K562 (cell line): ENCODE measurements around the gene GPD2. TPM values are rescaled to one million over a fixed set of nuclear protein-coding genes. Genes with fewer than 3 reads are reported as not detected.

Experiments used
- BHLHE40 ChIP-seq: IDR thresholded peaks from 2 replicates; pipeline ENCODE4 v1.6.1; 2011; ENCODE audit warnings: low read length, improper control_type of control experiment
- CBFA2T3 ChIP-seq: fragments of 450-650 bp; IDR thresholded peaks from 2 replicates; pipeline ENCODE4 v1.6.1; 2017
- CREM ChIP-seq: IDR thresholded peaks from 2 replicates; pipeline ENCODE4 v1.6.1; 2014; ENCODE audit warnings: antibody characterized with exemption, low read depth
- EP300 ChIP-seq: IDR thresholded peaks from 2 replicates; pipeline ENCODE4 v1.6.1; 2012; ENCODE audit warnings: low read length, improper control_type of control experiment
- HLTF ChIP-seq: fragments of 450-650 bp; IDR thresholded peaks from 2 replicates; pipeline ENCODE4 v1.6.1; 2016
- MAFF ChIP-seq: IDR thresholded peaks from 2 replicates; pipeline ENCODE4 v1.6.1; 2012; ENCODE audit warnings: low read length, improper control_type of control experiment
- MYBL2 ChIP-seq, 2 experiments: fragments of 450-650 bp in 1 of 2; sonication (generic) in 1 of 2; formaldehyde crosslinking in 1 of 2; IDR thresholded peaks; 2 replicates each; pipeline versions ENCODE4 v1.6.1 to v1.8.1; 2017 to 2022; ENCODE audit warnings: borderline replicate concordance in 1 of 2, inconsistent platforms in 1 of 2, low read depth in 1 of 2, mild to moderate bottlenecking in 1 of 2, missing genetic modification reagents in 1 of 2, moderate library complexity in 1 of 2
- MYNN ChIP-seq, 2 experiments: sonication (generic); formaldehyde crosslinking in 1 of 2; IDR thresholded peaks; 2 replicates each; pipeline versions ENCODE4 v1.5.0 to v1.6.1; 2016 to 2020; ENCODE audit warnings: antibody characterized with exemption in 1 of 2, missing genetic modification reagents in 1 of 2
- NRF1 ChIP-seq, 2 experiments: fragments of 450-650 bp; IDR thresholded peaks in 1 of 2; conservative IDR thresholded peaks in 1 of 2; 2 replicates each; pipeline ENCODE4 v1.6.1; 2014; ENCODE audit warnings: mild to moderate bottlenecking in 2 of 2
- POLR2B ChIP-seq: fragments of 450-650 bp; IDR thresholded peaks from 2 replicates; pipeline ENCODE4 v1.6.1; 2018; ENCODE audit warnings: low read depth; ENCODE audit not compliant: partially characterized antibody
- SMARCA4 ChIP-seq: fragments of 450-650 bp; IDR thresholded peaks from 2 replicates; pipeline ENCODE4 v1.6.1; 2016
- SMARCE1 ChIP-seq: fragments of 450-650 bp; IDR thresholded peaks from 2 replicates; pipeline ENCODE4 v1.7.1; 2016; ENCODE audit warnings: mild to moderate bottlenecking
- SREBF2 ChIP-seq: sonication (generic); formaldehyde crosslinking; IDR thresholded peaks from 2 replicates; pipeline ENCODE4 v1.4.0; 2020; ENCODE audit warnings: mild to moderate bottlenecking, missing genetic modification reagents
- ZBED1 ChIP-seq: IDR thresholded peaks from 2 replicates; pipeline ENCODE4 v1.6.1; 2014
- ZNF217 ChIP-seq: sonication (generic); formaldehyde crosslinking; IDR thresholded peaks from 2 replicates; pipeline ENCODE4 v1.8.0; 2022; ENCODE audit warnings: mild to moderate bottlenecking, missing genetic modification reagents
- polyA plus RNA-seq, 8 experiments: library from polyadenylated mRNA; depleted of rRNA in 4 of 8; stranded (reverse) in 5 of 8; unstranded in 3 of 8; fragments of >200 nt; fragmentation: Nextera tagmentation in 2 of 8; fragmentation: Illumina TruSeq in 1 of 8; extraction: Ambion mirVana in 2 of 8; extraction: Trizol in 1 of 8; gene quantifications; 2 replicates each; pipeline versions ENCODE4 v1.2.1 to v1.2.3, GENCODE V29; 2011 to 2014; ENCODE audit warnings: inconsistent platforms in 1 of 8, missing spikeins in 1 of 8
- total RNA-seq, 7 experiments: library from RNA; depleted of rRNA in 6 of 7; stranded (reverse); fragments of >200 nt in 6 of 7; fragmentation: Illumina TruSeq in 2 of 7; extraction: Trizol in 2 of 7; gene quantifications; 2 replicates each; pipeline versions ENCODE4 v1.2.1 to v1.2.3, GENCODE V29; 2011 to 2021; ENCODE audit warnings: low replicate concordance in 1 of 7
- TF ChIP-seq, protein P1 (sequence below): IDR thresholded peaks from 2 replicates; pipeline ENCODE4 v1.6.1; 2011; ENCODE audit warnings: borderline replicate concordance, low read depth, mild to moderate bottlenecking, moderate library complexity, low read length; ENCODE audit not compliant: insufficient read depth, poor library complexity, severe bottlenecking
- TF ChIP-seq, protein P2 (sequence below): fragments of 200-600 bp; sonication (generic); IDR thresholded peaks from one replicate; pipeline ENCODE4 v1.6.1; 2012; ENCODE audit warnings: mild to moderate bottlenecking, low read depth, low read length, inconsistent platforms

Gene GPD2
- total and polyA plus RNA-seq, 9 of the 15 experiments (the other 6 are each of a cell fraction or from before 2014, with no cell fraction given) = 5.2 to 39.2 (median 19.0) TPM

DNA sequence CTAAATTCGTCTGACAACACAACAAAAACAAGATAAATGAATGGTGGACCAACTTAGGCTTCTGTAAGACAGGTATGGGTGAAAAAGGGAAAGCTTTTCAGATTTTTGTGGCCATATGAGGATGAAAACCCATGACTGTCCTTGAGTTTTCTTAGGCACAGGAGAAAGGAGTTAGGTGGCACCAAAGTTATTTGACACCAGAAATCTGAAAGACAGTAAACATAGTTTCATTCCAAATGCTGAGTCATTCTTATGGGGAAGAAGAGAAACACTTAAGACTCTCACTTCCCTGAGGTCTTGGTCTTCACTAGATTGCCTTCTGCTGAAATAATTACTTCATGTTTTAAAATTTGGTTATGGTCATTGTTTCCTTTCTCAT is 5.2 kb upstream of the GPD2 start (continued):
- TF ChIP-seq, protein P1, sequence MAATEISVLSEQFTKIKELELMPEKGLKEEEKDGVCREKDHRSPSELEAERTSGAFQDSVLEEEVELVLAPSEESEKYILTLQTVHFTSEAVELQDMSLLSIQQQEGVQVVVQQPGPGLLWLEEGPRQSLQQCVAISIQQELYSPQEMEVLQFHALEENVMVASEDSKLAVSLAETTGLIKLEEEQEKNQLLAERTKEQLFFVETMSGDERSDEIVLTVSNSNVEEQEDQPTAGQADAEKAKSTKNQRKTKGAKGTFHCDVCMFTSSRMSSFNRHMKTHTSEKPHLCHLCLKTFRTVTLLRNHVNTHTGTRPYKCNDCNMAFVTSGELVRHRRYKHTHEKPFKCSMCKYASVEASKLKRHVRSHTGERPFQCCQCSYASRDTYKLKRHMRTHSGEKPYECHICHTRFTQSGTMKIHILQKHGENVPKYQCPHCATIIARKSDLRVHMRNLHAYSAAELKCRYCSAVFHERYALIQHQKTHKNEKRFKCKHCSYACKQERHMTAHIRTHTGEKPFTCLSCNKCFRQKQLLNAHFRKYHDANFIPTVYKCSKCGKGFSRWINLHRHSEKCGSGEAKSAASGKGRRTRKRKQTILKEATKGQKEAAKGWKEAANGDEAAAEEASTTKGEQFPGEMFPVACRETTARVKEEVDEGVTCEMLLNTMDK = no peak
- TF ChIP-seq, protein P2, sequence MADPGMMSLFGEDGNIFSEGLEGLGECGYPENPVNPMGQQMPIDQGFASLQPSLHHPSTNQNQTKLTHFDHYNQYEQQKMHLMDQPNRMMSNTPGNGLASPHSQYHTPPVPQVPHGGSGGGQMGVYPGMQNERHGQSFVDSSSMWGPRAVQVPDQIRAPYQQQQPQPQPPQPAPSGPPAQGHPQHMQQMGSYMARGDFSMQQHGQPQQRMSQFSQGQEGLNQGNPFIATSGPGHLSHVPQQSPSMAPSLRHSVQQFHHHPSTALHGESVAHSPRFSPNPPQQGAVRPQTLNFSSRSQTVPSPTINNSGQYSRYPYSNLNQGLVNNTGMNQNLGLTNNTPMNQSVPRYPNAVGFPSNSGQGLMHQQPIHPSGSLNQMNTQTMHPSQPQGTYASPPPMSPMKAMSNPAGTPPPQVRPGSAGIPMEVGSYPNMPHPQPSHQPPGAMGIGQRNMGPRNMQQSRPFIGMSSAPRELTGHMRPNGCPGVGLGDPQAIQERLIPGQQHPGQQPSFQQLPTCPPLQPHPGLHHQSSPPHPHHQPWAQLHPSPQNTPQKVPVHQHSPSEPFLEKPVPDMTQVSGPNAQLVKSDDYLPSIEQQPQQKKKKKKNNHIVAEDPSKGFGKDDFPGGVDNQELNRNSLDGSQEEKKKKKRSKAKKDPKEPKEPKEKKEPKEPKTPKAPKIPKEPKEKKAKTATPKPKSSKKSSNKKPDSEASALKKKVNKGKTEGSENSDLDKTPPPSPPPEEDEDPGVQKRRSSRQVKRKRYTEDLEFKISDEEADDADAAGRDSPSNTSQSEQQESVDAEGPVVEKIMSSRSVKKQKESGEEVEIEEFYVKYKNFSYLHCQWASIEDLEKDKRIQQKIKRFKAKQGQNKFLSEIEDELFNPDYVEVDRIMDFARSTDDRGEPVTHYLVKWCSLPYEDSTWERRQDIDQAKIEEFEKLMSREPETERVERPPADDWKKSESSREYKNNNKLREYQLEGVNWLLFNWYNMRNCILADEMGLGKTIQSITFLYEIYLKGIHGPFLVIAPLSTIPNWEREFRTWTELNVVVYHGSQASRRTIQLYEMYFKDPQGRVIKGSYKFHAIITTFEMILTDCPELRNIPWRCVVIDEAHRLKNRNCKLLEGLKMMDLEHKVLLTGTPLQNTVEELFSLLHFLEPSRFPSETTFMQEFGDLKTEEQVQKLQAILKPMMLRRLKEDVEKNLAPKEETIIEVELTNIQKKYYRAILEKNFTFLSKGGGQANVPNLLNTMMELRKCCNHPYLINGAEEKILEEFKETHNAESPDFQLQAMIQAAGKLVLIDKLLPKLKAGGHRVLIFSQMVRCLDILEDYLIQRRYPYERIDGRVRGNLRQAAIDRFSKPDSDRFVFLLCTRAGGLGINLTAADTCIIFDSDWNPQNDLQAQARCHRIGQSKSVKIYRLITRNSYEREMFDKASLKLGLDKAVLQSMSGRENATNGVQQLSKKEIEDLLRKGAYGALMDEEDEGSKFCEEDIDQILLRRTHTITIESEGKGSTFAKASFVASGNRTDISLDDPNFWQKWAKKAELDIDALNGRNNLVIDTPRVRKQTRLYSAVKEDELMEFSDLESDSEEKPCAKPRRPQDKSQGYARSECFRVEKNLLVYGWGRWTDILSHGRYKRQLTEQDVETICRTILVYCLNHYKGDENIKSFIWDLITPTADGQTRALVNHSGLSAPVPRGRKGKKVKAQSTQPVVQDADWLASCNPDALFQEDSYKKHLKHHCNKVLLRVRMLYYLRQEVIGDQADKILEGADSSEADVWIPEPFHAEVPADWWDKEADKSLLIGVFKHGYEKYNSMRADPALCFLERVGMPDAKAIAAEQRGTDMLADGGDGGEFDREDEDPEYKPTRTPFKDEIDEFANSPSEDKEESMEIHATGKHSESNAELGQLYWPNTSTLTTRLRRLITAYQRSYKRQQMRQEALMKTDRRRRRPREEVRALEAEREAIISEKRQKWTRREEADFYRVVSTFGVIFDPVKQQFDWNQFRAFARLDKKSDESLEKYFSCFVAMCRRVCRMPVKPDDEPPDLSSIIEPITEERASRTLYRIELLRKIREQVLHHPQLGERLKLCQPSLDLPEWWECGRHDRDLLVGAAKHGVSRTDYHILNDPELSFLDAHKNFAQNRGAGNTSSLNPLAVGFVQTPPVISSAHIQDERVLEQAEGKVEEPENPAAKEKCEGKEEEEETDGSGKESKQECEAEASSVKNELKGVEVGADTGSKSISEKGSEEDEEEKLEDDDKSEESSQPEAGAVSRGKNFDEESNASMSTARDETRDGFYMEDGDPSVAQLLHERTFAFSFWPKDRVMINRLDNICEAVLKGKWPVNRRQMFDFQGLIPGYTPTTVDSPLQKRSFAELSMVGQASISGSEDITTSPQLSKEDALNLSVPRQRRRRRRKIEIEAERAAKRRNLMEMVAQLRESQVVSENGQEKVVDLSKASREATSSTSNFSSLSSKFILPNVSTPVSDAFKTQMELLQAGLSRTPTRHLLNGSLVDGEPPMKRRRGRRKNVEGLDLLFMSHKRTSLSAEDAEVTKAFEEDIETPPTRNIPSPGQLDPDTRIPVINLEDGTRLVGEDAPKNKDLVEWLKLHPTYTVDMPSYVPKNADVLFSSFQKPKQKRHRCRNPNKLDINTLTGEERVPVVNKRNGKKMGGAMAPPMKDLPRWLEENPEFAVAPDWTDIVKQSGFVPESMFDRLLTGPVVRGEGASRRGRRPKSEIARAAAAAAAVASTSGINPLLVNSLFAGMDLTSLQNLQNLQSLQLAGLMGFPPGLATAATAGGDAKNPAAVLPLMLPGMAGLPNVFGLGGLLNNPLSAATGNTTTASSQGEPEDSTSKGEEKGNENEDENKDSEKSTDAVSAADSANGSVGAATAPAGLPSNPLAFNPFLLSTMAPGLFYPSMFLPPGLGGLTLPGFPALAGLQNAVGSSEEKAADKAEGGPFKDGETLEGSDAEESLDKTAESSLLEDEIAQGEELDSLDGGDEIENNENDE = no peak
- no peak for TF ChIP-seq NRF1 (conservative IDR thresholded peaks at IDR 0.05 in 1 of 2, IDR thresholded peaks at IDR 0.05 in 1 of 2)
- TF ChIP-seq MYNN (IDR thresholded peaks at IDR 0.05) = no peak
- TF ChIP-seq MYNN (CRISPR knock-in tag; IDR thresholded peaks at IDR 0.05) = no peak
- TF ChIP-seq CBFA2T3 = peak; percentile 32; the same call in 1 of the 2 replicates
- no peak for TF ChIP-seq HLTF
- TF ChIP-seq CREM = no peak
- TF ChIP-seq EP300 = peak; percentile 60
- TF ChIP-seq BHLHE40 = no peak
- TF ChIP-seq MAFF = peak; percentile 98
- TF ChIP-seq SMARCA4 = peak; percentile 82
- no peak for TF ChIP-seq ZNF217 (CRISPR knock-in tag)
- TF ChIP-seq ZBED1 = no peak
- TF ChIP-seq SREBF2 (CRISPR knock-in tag) = no peak
- no peak for TF ChIP-seq MYBL2 (IDR thresholded peaks at IDR 0.05; ENCODE audit: low read depth)
- TF ChIP-seq MYBL2 (CRISPR knock-in tag; IDR thresholded peaks at IDR 0.05; ENCODE audit: borderline replicate concordance) = no peak
- TF ChIP-seq SMARCE1 = peak; percentile 84
- TF ChIP-seq POLR2B = no peak
